GM21723 (cell line): ENCODE results near the gene AGPAT2.

Experiments
- ATAC-seq: cut with Tn5 transposase; IDR thresholded peaks from one replicate; pipeline ENCODE4 v1.9.1; 2021; ENCODE audit warnings: mild to moderate bottlenecking, moderate library complexity; ENCODE audit not compliant: unreplicated experiment

The AGPAT2 gene

DNA sequence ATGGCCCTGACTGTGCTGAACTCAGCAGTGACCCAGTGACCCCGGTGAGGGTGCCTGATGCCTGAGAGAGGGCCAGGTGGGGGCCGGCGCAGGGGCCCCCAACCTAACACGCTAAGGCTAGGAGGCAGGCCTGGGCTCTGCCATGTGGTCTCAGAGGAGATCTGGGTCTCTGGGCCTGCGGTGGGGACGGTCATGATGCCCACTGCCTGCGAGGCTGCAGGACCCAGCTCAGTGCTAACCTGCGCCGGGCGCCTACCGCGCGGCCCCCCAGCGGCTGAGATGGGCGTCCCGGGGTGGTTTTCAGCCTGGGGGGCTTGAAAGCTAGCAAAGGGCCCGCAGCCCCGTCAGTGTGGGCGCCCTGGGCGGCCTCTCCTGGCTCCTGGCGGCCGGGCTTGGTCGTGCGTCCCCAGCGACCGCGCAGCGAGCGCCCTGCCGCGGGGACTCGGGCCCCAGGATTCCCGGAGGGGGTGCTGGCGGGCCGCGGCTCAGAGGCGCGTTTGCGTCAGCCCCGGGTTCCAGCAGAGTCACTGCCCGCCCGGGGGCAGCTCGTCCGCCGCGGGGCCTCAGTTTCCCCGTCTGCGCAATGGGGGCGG, 22.1 kb downstream of the AGPAT2 start:
- no peak for ATAC-seq

DNA sequence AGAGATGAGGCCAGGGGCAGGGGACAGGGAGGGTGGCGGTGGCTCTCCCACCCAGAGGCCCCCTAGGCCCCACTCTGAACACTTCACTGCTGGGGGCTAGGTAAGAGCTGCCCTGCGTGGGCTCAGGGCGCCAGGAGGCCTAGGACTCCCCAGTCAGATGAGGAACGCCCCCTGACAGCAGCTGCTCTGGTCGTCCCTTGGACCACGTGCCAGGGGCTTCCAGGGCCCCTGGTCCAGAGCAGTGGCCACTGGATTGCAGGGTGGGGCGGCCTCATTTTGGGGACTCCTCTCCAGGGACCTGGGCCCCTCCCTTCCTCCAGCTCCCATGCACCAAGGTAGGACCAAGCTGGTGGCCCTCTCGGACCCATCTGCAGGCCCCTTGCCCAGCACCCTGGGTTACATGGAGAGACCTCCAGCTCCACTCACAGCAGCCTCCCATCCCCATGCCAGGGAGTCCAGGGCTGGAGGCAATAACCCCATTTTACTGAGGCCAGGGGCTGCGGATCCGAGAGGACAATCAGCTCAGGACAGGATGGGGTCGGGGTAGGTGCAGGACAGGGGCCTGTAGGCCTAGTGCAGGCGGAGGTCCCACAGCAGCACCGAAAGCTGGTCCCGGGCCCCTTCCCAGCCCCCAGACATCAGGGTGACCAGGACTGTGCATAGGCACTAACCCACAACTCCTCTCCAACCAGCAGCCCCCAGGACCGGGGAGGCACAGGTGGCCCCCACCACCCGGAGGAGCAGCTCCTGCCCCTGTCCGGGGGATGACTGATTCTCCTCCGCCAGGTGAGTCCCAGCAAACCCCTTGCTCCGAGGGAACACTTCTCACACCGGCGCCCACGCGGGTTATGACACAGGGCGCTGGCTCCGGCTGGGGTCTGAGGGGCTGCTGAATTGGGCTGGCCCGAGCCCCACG, 23.0 kb downstream of the AGPAT2 start:
- no peak for ATAC-seq

DNA sequence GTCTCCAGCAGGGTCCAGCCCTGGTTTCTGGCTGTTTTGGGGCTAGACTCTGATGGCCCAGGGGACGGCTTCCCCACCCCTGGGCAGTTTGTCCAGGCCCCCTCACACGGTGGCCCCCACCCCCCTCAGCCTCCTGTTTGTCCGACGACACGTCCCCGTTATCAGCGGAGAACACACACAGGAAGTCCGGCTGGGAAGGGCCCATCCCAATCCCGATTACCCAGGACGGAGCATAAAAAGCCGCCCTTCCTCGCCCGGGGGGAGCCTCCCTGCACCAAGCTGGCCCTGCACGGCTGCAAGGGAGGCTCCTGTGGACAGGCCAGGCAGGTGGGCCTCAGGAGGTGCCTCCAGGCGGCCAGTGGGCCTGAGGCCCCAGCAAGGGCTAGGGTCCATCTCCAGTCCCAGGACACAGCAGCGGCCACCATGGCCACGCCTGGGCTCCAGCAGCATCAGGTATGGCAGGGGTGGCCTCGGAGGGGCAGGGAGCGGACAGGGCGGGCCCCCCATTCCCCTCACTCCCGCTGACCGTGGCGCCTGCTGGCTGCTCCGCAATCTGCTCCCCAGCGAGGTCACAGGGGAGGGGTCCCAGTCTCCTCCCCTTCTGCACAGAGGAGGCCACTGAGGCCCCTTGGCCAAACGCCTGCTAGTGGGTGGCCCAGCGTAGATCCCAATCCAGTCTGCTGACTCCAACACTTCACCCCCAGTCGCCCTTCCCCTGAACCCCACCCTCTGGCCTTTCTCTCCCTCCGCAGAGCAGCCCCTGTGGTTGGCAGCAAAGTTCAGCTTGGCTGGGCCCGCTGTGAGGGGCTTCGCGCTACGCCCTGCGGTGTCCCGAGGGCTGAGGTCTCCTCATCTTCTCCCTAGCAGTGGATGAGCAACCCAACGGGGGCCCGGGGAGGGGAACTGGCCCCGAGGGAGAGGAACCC, 24.3 kb downstream of the AGPAT2 start, which contains the start of gene EGFL7:
Gene EGFL7 (plus strand): TSS at position 261 of the 926 bp plus-strand sequence. CDS start 5,367 bp downstream, outside the sequence.
- ATAC-seq: no peak

DNA sequence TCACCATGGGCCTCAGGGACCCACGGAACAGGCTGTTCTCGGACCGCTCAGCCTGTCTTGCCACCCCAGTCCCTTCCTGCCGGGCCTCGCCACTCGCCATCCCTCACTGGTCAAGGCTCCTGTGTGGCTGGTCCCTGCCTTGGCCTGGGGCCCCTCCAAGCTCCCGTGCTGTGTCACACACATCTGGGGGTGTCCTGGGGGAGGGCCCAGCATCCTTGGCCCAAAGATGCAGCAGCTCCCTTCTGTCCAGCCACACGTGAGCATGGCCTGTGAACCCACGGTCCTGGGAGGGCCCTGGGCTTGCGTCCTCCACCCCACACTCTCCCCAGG, 25.0 kb downstream of the AGPAT2 start:
- ATAC-seq: no peak

DNA sequence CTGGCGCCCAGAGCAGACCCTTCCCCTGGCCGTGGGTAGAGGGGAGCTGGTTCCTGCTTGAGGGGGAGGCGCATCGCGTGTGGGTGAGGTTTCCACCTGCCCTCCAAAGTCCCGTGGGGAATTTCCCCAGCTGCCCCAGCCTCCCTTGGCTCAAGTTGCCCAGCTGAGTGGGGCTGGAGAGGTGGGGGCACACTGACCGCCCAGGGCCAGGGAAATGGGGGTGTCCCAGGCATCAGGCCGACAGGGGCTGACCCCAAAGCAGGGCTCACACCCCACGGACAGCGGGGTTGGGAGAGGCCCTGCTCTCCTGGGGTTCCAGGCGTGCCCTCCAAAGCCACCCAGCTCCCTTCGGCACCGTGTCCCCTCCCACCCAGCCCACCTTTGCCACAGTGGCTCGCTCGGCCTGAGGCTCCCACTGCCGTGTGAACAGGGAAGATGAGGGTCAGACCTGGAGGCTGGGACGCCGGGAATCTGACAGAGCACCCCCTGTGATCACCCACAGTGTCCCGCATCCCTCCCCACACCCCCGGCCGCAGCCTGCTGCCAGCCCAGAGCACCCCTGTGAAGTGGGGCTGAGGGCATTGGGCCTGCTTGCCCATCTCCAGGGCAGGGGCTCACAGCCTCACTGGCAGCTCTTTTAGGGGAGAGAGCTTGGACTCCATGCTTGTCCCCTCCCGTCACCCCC, 25.5 kb downstream of the AGPAT2 start:
- ATAC-seq: no peak

DNA sequence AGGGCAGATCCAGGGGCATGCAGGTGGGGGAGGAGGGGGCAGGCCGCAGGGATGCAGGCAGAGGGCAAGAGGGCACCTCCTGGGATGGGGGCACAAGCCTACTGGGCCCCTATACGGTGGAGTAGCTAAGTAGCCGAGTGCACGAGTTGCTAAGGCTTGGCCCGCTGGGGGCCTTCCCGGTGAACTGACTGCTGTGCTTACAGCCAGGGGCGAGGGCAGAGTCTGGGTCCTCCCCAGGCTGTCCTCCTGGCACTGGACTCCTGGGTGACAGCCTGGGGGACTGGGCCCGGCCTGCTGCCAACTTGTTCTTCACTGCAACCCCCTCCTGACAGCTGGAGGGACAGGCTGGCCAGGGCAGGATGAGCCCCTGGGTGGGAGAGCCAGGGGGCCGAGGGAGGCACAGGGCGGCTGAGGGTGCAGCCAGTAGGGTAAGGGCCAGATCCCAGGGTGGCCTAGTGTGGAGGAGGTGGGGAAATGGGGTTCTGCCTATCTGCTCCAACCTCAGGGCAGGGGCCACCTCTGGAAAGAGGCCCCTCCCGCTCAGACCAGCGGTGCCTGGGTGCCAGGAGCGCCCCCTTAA, 26.2 kb downstream of the AGPAT2 start:
- ATAC-seq: no peak

DNA sequence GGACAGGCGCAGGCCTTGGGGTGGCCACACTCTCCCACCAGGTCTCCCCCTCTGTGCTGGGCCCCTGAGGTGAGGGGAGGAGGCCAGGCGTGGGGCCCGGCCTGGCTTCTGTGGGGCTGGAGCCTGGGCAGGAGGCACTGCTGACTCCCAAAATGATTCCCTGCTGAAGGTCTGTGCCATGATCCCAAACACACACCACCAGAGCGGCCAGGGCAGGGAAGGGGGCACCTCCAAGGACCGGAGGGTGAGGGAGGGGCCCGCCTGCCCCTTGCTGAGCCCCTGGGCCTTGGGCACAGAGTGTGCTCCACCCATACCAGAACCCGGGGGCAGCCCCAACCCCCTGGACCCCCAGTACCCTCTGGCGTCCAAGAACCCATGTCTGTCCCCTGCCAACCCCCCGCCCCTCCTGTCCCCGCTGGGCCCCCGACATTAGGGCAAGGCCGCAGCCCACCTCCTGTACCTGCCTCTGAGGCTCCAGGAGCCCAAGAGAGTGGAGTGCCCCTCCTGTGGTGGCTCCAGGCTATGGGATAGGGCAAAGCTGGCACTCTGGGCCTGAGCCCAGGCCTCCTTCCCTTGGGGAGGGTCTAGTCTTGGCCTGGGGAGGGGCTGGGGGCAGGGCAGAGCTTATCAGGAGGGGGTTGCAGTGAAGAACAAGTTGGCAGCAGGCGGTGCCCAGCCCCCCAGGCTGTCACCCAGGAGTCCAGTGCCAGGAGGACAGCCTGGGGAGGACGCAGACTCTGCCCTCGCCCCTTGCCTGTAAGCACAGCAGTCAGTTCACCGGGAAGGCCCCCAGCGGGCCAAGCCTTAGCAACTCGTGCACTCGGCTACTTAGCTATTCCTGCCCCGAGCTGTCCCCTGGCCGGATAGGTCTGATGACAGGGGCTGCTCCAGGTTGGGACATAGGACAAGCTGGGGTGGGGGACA, 27.1 kb downstream of the AGPAT2 start:
- no peak for ATAC-seq

DNA sequence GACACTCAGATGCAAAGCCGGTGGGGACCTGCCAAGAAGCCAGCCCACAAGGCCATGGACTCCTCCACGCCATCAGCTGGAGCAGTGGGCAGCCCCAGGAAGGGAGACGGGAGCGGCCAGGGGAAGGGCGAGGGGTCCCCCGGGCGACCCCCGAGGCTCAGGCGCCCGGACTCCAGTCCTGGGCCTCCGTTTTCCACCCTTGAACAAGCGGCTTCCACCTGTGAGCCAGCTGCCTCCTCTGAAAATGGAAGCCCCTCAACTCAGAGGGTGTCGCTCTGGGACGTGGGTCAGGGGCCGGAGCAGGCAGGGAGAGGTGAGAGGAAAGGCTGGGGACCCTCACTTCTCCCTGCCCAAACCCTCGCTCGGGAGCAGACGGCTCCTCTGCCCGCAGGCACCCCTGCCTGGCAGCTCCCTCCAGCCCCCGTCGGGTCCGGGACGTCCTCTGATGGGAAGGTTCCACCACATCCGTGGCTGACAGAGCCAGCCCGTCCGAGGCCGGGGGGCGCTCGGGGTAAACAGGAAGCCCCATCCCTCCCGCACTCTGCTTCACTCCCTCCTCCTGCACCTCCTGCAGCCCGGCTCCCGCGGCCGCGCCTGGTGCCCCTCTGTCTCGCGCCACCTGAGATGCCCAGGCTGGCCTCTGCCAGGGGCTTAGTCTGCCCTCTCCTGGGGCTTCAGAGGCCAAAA, 28.3 kb downstream of the AGPAT2 start:
- no peak for ATAC-seq

DNA sequence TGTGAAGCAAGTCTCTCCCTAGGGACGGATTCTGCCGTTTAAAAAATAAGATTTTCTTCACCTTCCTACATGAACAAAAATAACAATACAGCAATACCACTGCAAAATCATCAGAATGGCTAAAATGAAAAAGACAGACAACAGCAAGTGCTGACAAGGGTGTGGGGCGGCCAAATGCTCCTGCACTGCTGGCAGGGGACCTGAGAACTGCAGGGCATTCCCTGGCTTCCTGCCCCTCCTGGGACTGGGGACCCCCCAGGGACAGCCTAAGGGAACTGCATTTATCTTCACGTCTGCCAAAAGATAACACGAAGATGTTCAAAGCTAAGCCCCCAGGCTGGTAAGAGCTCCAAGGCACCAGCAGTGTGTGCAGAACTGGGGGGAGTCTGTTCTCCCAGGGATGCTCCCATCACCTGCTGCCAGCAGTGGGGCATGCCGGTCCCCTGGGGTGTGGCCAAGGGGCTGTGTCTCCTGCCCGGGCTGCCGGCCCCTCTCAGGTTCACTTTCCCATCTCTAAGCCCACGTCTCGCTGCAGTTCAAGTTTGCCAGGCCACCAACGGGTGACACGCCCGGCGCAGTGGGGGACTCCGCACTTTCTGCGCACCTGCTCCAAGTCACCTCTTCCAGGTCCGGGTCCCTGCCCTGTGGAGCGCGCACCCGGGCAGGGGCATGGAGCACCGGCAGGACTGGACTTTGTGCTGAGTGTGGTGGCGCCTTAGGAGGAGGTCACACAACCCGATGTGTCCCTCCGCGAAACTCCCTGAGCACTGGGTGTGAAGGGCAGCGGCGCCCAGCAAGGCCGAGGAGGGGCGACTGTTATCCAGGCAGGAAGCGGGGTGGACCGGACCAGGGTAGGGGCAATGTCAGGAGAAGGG, 29.0 kb downstream of the AGPAT2 start:
- no peak for ATAC-seq

DNA sequence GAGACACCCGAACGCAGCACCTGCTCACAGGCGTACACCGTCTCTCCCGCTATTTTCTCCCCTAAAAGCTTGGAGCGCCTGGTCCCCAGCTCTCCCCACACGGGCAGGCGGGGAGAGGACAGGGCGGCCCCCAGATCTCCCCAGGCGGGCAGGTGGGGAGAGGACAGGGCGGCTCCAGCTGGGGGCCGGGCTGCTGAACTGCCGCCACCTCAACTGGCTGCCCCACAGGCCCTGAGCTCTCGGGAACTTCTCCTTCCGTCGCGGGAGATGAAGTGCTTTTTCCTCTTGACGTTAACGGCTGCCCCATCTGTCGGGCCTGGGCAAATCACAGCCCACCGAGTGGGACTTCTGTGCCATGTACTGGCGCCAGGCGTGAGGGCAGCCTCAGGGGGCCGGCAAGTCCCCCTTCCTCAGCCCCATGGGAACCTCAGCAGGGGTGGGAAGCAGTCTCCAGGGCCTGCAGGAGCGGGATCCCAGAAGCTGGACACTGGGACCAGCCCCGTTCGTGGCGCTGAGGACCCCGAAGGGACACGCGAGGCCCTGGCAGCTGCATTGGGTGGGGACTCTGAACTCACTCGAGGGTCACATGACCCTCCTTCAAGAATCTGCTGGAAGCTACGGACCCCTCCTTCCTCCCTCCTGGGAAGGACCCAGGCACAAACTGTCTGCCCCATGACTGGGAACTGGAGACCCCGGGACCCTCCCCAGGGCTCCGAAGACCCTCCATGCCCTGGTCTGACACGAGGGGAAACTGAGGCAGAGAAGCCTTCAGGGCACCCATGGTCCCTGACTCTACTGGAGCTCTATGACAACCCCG, 30.3 kb downstream of the AGPAT2 start:
- ATAC-seq: no peak

DNA sequence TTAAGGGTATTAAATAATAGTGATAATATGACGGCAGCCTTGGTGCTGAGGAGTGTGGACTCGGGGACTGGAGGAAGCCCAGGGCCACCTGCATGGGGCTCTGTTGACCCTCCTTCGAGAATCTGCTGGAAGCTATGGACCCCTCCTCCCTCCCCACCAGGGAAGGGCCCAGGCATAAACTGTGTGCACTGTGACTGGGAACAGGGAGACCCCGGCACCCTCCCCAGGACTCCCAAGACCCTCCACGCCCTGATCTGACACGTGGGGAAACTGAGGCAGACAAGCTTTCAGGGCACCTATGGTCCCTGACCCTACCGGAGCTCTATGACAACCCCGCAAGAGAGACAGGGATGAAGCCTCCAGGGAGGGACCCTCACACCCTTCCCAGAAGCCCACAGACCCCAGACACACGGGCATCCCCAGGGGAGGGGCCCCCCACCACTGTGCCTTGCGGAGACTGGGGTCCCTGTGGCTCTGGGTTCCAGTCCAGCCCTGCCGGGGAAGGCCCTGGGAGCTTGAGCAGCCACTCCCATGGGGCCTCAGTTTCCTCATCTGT, 31.0 kb downstream of the AGPAT2 start:
- ATAC-seq: no peak

DNA sequence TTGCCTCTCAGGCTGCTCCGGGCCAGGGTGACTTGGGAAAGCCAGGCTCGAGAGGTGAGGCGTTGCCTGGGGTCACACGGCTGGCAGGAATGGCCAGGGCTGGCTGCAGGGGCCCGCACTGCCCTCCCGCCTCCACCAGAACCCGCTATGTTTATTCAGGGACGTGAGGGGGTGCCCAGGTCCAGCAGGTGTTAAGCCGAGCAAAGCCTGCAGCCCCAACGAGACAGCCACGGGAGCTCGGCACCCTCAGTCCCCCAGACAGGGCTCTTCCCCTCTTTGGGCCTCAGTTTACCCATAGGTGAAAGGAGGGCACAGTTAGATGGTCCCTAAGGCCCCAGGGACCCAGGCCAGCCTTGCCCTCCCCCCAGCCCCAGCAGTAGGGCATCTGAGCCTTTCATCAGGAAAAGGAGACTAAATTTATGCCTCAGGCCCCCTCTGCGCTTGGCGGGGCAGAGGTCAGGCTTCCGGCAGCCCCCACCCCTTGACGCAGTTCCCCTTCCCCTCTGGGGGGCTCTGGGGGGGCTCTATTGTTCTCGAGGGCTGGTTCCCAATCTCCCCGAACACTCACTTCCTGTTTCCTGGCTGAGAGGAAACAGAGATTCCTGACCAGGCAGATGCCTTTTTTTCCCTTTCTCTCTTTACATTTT, 31.6 kb downstream of the AGPAT2 start:
- ATAC-seq: no peak

DNA sequence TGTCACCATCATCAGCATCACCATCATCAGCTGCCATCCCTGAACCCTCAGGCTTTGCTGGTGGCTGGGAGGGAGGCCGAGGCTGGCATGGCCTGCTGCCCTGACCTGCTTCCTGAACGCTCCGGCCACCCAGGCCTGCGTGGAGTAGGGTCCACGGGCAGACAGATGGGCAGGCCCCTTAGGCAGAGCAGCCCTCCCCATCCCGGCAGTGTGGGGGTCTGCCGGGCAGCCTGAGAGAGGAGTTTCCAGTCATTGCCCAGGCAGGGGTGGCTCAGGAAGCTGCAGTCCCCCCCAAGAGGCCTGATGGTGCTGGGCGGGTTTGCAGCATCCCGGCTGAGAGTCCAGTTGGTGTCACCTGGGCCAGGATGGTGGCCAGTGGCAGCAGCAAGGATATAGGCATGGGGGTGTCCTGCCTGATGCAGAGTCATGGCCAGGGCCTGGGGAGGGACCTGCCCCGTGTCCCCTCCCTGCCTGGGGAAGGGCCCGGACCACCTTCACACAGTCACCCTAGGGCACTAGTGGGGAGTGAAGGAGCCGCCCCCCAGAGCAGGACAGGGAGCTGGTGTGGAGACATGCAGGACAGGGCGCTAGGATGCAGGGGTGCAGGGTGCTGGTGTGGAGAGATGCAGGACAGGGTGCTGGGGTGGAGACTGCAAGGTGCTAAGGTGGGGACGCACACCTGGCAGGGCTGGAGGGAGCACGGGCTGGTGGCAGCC, 32.3 kb downstream of the AGPAT2 start:
- no peak for ATAC-seq

DNA sequence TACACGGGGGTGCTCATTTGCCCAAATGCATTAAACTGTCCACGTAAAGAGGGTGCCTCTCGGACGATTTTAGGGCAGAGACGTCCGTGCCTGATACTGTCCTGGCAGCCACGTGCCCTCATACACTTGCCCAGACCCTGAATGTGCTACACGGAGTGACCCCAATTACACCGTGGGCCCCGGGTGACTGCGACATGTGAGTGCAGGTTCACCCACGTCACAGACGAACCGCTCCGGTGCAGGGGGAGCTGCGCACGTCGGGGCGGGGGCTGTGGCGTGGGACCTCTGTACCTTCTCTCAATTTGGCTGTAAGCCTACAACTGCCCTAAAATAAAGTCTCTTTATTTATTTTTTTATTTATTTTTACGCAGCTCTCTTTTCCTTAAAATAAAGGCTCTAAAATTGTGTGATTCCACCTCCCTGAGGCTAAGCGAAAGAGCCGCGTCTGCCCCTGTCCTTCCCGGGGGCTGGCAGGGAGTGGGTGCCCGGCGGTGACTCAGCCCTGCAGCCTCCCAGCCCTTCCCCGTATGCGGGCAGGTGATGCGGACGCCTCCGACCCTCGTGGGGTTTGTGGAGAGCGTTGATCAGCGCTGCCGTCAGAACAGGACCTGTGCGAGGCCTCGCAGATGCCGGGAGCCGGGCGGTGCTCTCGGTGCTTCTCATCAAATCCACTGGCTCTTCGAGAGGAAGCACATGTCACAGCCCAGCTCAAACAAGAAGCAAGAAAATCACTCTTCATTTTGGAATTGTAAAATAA, 33.8 kb downstream of the AGPAT2 start:
- no peak for ATAC-seq

DNA sequence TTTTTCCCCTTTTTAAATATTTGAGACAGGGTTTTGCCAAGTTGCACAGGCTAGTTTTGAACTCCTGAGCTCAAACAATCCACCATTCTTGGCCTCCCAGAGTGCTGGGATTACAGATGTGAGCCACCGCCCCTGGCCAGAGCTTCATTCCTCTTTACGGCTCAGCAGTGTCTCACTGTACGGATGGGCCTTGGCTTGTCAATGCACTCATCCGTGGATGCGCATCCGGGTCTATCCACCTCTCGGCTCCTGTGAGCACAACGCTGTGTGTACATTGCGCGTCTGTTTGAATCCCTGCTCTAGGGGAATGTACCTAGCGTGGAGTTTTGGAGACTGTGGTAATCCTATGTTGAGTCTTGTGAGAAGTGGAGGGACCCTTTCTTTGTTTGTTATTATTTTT, 35.4 kb downstream of the AGPAT2 start:
- no peak for ATAC-seq
